TTC549 (cell line): Measurements from ENCODE around the gene MEIS2.
"Not testable (repeated sequence)": the region's sequence is repeated elsewhere in the genome, so short reads cannot be mapped to it uniquely, and the experiment has no call there.

Experiments
- FAIRE-seq: peaks from 2 replicates; lab custom pipeline; 2012; peaks lifted over from hg19 to GRCh38; lab: Jason Lieb, UNC

Gene MEIS2

GRCh38 chr15:37007301-37007700, 93.0 kb downstream of the MEIS2 start:
- no peak for FAIRE-seq

DNA sequence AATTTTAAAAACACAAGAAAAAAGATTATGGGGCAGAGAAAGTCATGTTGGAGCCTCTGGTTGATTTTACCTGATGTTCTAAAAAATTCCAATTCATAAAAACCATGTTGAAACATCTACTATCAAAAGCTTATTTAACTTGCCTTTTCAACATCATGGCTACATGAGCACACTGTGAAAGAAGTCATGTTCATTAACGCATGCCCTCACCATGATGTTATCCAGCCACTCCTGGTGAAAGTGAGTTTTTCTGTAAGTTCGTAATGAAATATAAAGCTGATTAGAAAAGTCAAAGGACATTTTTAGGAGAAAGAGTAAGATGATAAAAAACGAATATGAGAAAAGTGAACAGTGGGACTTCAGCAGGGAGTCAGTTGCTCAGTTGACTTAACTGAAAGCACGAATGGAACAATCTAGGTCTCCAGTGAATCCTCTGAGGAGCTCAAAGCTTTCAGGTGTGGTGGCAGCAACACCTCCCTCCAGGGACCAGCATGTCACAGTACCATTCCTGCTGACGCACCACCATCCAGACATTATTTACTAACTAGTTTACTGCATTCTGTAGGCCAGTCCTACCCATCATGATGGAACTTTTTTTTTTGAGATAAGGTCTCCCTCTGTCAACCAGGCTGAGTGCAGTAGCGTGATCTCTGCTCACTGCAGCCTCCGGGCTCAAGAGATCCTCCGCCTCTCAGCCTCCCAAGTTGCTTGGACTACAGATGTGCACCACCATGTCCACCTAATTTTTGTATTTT, 95.2 kb downstream of the MEIS2 start:
- no peak for FAIRE-seq

- FAIRE-seq = no peak
Measured at GRCh38 chr15:37004373-37004869, 95.9 kb downstream of the MEIS2 start.

DNA sequence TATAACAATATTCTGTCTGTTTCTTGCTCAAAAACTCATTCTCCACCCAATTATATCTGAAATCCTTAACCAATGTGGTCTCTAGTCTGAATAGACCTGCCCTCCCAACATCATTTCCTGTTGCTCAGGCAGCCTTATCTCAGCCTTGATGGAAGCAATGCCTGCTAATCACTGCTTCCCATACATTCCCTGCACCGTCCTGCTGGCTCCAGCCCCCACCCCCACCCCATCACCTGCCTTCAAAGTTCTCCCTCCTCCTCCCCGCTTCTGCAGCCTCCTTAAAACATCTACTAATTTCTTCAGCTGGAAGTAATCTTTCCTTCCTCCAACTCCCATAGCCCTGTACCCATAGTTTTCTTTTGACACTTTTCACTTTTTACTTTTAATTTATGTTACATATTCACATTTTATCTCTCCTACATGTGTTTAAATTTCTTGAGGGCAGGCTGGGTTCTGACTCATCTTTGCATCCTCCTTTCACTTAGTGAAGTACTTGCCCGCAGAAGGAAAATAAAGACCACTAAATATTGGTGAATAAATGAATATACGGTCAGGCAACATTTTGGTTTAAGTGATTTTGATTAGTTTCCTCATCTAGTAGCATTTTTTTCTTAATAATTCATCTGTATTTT, 98.2 kb downstream of the MEIS2 start:
- no peak for FAIRE-seq

DNA sequence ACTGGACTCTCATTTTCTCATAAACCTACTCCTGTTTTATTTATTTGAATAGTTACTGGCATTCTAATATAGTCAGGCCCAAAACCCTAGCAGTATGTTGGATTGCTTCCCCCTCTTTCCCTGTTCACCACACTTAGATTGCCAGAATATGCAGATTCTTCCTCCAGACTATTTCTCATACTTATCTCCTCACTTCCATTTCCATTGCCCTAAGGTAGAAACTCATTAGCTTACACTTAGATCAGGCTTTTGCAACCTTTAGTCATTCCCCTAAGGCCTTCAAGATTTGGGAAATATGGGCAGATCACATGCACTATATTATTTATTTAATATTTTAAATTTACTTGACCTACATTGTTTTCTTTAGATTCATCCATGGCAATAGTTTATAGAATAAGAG, 98.9 kb downstream of the MEIS2 start:
- FAIRE-seq = no peak

DNA sequence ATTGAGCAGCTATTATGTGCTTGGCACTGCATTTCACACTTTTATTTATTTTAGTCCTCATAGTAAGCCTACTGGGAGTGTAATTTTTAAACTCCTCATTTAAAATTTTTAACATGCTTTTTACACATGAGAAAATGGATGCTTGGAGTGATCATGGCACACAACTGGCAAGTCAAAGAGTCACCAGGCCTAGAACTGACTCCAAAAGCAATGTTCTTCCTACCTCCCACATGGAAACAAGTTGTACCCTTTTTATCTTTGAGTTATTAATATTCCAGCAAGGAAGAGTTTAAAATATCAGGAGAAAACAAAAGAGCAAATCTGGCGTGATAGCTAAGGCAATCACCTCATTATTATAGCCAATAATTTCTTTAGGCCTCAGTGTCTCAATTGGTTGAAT, 100.6 kb downstream of the MEIS2 start:
- FAIRE-seq = no peak

GRCh38 chr15:36996538-36997181, 103.7 kb downstream of the MEIS2 start:
- FAIRE-seq = no peak

- FAIRE-seq = no peak
Measured at GRCh38 chr15:36996121-36996520, 104.2 kb downstream of the MEIS2 start.

GRCh38 chr15:36994790-36995189, 105.6 kb downstream of the MEIS2 start:
- no peak for FAIRE-seq

- no peak for FAIRE-seq
Measured at GRCh38 chr15:36992454-36992853, 107.9 kb downstream of the MEIS2 start.

- no peak for FAIRE-seq
Measured at GRCh38 chr15:36988947-36989346, 111.4 kb downstream of the MEIS2 start.

GRCh38 chr15:36982430-36982829, 117.9 kb downstream of the MEIS2 start:
- FAIRE-seq = no peak

- FAIRE-seq = not testable (repeated sequence)
Measured at GRCh38 chr15:36980281-36980680, 120.1 kb downstream of the MEIS2 start.

DNA sequence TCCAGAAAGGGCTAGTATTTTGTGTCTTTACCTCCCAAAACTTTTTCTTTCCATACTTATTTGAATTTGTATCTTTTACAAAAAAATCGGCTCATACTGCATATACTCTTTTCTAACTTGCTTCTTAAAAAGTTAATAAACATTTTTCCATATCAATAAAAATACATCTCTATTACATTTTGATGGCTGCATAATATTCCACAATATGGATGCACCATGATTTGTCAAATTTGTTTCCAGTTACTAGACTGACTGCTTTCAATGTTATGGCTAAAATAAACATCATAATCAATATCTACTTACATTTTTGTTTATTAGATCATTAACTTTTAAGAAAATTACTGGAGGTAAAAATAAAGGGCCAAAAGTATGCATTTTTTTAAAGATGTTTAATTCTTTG, 121.7 kb downstream of the MEIS2 start:
- no peak for FAIRE-seq

DNA sequence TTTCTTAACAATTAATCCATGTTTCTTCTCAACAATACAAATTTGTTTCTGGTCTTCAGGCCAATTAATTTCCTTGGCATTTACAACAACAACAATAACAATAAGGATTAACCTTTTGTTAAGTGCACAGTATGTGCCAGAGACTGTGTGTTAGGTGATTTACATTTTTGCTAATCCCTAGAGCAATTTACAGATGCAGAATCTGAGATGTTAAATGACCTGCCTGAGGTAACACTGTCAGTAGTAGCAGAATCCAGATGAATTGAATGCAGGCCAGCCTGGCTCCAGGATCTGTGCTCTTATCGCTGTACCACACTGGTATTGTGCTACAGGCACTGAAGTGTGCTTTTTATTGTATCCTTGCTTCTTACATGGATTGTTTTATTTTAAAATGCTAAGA, 122.2 kb downstream of the MEIS2 start:
- no peak for FAIRE-seq

- FAIRE-seq = no peak
Measured at GRCh38 chr15:36977659-36978058, 122.7 kb downstream of the MEIS2 start.

GRCh38 chr15:36972704-36973103, 127.6 kb downstream of the MEIS2 start:
- FAIRE-seq = no peak

DNA sequence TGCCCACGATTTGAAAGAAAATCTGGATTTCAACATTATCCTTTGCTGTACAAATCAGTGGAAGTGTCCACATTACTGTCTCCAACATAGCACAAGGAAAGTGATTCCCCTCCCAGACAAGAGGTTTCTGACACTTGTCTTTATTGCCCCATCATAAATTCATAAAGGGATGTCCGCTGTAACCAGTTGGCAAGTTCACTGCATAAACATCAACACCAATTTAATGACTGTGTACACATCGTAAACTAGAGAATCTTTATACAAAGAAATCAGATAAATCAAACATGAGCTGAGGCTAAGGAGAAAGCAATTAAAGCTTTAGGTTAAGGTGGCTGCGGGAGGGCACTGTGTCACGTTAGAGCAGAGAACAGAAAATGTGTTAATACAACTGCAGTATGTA, 129.8 kb downstream of the MEIS2 start:
- FAIRE-seq = no peak

- FAIRE-seq = no peak
Measured at GRCh38 chr15:36967929-36968328, 132.4 kb downstream of the MEIS2 start.

- no peak for FAIRE-seq
Measured at GRCh38 chr15:36966708-36967107, 133.6 kb downstream of the MEIS2 start.

- no peak for FAIRE-seq
Measured at GRCh38 chr15:36965570-36966342, 134.6 kb downstream of the MEIS2 start.

- FAIRE-seq = no peak
Measured at GRCh38 chr15:36964626-36965025, 135.7 kb downstream of the MEIS2 start.

GRCh38 chr15:36961956-36962355, 138.4 kb downstream of the MEIS2 start:
- FAIRE-seq = no peak
